Lower lobe of right lung (tissue), 2 donors: ENCODE measurements around the gene DNAJC24. TPM values are rescaled to one million over a fixed set of nuclear protein-coding genes. Genes with fewer than 3 reads are reported as not detected.
A peak's percentile ranks its signal among the peaks of the same experiment; 100 is the strongest.
"Not testable (repeated sequence)": the region's sequence is repeated elsewhere in the genome, so short reads cannot be mapped to it uniquely, and the experiment has no call there.

Experiments
- ATAC-seq, 2 donors: fragments of 200-7000 bp; cut with Tn5 transposase; one replicate each; pipeline ENCODE4 v1.9.1; 2020 to 2022; ENCODE audit warnings: mild to moderate bottlenecking in 2 of 2, moderate library complexity in 2 of 2
- DNase-seq: peaks from one replicate; pipeline ENCODE4 v3.0.0-alpha.2; 2020
- H3K27ac ChIP-seq: fragments of 200-600 bp; one replicate; pipeline ENCODE4 v1.8.0; 2022
- H3K27me3 ChIP-seq: fragments of 200-600 bp; one replicate; pipeline ENCODE4 v1.8.0; 2022; ENCODE audit warnings: low read depth
- H3K36me3 ChIP-seq: fragments of 200-600 bp; one replicate; pipeline ENCODE4 v1.8.0; 2022; ENCODE audit warnings: mild to moderate bottlenecking
- H3K4me1 ChIP-seq: fragments of 200-600 bp; one replicate; pipeline ENCODE4 v1.8.0; 2022
- H3K4me3 ChIP-seq: fragments of 200-600 bp; one replicate; pipeline ENCODE4 v1.8.0; 2022; ENCODE audit warnings: mild to moderate bottlenecking
- H3K9me3 ChIP-seq: fragments of 200-600 bp; one replicate; pipeline ENCODE4 v1.8.0; 2022
- intact Hi-C: fragments of 100-400 bp; cut with DNase I; formaldehyde crosslinking; loops from one replicate; pipeline ENCODE4 v1.11.0; 2022
- long read RNA-seq: library from polyadenylated mRNA; unstranded; transcript quantifications from one replicate; pipeline ENCODE4 v2.0.0, GENCODE V29; 2021
- total RNA-seq: library from RNA; stranded (reverse); fragmentation: NEBNext Ultra II Directional; extraction: Animal tissue kit (Norgen Biotek cat#: 25700); gene quantifications from one replicate; pipeline ENCODE4 v1.2.1, GENCODE V29; 2021
- TF ChIP-seq, protein P1 (sequence below): fragments of 200-600 bp; IDR thresholded peaks from one replicate; pipeline ENCODE4 v1.8.0; 2022; ENCODE audit warnings: antibody characterized with exemption, mild to moderate bottlenecking
- donor health status: DM: no; HTN: yes; CAD: no; lungs with severe emphysema.

The DNAJC24 gene, protein sequence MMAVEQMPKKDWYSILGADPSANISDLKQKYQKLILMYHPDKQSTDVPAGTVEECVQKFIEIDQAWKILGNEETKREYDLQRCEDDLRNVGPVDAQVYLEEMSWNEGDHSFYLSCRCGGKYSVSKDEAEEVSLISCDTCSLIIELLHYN
- 16.3 TPM for total RNA-seq
- long read RNA-seq, partial matches to known transcripts = 1 of 9 reads
- long read RNA-seq, other reads (novel, unspliced or antisense) = 6 of 9 reads

DNA sequence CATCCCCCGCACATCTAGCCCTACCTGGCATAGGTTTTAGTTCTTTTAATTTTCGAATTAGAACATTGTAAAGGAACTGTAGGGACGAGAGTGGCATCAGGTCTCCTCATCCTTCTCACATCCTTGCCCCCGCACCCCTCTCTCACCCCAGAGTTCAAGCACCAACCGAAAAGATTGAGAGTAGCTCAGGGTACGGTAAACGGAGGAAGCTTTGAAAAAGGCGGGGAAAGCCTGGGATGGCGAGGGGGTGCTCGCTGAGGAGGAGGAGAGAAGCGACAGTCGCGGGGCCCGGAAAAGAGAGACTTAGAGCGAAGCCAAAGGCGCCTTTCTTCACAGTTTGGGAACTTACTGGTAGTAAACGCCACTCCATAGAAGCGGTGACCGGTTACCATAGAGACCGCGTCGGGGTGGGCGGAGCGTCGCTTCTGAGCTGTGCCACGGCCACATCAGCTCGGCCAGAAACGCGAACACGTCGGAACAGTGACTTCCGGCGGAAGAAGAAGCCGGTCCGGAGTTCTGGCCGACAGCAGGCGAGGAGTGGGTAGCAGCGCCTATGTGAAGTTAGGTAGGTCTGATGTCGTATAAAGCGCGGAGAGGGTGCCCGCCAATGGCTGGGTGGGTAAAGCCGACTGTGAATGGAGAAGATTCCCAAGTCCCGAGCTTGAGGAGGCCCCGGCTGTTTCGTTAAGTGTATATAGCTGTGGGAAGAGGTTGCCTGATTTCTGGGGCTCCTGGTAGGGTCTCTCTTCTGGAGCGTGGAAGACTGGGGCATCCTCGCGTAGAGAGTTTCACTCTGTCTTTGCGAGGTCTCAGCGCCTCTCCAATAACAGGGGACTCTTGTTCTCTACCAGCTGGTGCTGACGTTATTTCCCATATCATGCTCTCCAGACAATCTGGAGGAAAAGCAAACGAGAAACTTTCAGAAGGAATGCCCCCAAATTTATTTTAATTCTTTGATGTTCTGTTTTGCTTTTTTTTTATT is at the start of gene DNAJC24, which contains the start of gene DCDC1:
DNAJC24 (plus strand) TSS at position 513 of the 982 bp plus-strand sequence. CDS start 889 bp downstream, outside the sequence.
DCDC1 (minus strand) TSS at position 392 of the 982 bp plus-strand sequence. CDS start 41,459 bp downstream, outside the sequence.
- H3K27me3 ChIP-seq = no peaks in the 10 kb centered on the region
- TF ChIP-seq, protein P1, sequence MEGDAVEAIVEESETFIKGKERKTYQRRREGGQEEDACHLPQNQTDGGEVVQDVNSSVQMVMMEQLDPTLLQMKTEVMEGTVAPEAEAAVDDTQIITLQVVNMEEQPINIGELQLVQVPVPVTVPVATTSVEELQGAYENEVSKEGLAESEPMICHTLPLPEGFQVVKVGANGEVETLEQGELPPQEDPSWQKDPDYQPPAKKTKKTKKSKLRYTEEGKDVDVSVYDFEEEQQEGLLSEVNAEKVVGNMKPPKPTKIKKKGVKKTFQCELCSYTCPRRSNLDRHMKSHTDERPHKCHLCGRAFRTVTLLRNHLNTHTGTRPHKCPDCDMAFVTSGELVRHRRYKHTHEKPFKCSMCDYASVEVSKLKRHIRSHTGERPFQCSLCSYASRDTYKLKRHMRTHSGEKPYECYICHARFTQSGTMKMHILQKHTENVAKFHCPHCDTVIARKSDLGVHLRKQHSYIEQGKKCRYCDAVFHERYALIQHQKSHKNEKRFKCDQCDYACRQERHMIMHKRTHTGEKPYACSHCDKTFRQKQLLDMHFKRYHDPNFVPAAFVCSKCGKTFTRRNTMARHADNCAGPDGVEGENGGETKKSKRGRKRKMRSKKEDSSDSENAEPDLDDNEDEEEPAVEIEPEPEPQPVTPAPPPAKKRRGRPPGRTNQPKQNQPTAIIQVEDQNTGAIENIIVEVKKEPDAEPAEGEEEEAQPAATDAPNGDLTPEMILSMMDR = no peak
- DNase-seq = peak; percentile 95
- no peaks in the 10 kb centered on the region for H3K9me3 ChIP-seq
- peaks cover 19% of the 10 kb centered on the region for H3K4me1 ChIP-seq
- ATAC-seq = peak; percentile 100
- no peaks in the 10 kb centered on the region for H3K36me3 ChIP-seq
- peak within 1 kb of the TSS; percentile 80 for H3K27ac ChIP-seq
- H3K4me3 ChIP-seq = peak within 1 kb of the TSS; percentile 88
- intact Hi-C loops = no loop called here

- intact Hi-C loops, H3K4me3 ChIP-seq, H3K27ac ChIP-seq, H3K9me3 ChIP-seq, DNase-seq, H3K27me3 ChIP-seq, H3K36me3 ChIP-seq, ATAC-seq, H3K4me1 ChIP-seq: not testable (repeated sequence)
Observed at GRCh38 chr11:31321494-31321893, 48.2 kb upstream of the DNAJC24 start.

- DNase-seq (no peak), ATAC-seq (no peak)
- intact Hi-C loops = no loop called here
- Histone ChIP-seq H3K36me3 (no peaks in the 10 kb centered on the region), H3K27me3 (no peaks in the 10 kb centered on the region), H3K9me3 (no peaks in the 10 kb centered on the region), H3K4me1 (no peaks in the 10 kb centered on the region), H3K27ac (no peak overlapping the region), H3K4me3 (no peak overlapping the region)
- TF ChIP-seq, protein P1 = no peak
Observed at GRCh38 chr11:31323145-31323544, 46.5 kb upstream of the DNAJC24 start.

DNA sequence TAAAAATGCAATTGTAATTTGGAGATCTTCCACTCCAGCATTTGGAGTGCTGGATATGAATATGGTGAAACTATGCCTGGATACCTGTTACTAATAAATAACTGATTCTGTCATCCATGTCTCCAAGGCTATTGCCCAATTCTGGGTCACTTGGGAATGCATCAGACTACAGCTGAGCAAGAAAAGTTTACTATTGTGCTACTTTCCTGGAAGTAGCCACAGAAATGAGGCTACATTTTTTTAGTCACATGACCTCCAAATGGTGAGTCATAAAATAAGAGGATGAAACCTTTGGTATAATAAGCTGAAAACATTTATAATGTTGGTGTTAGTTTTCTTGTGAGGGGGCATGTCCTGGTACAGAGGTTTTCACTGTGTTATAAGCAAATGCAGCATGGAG is 44.5 kb upstream of the DNAJC24 start:
- ATAC-seq (no peak), DNase-seq (no peak)
- intact Hi-C loops = no loop called here
- TF ChIP-seq, protein P1 = no peak
- H3K27ac ChIP-seq = no peak overlapping the region
- no peaks in the 10 kb centered on the region for H3K36me3 ChIP-seq
- H3K9me3 ChIP-seq = no peaks in the 10 kb centered on the region
- no peak overlapping the region for H3K4me3 ChIP-seq
- H3K27me3 ChIP-seq = no peaks in the 10 kb centered on the region
- H3K4me1 ChIP-seq = no peaks in the 10 kb centered on the region

DNA sequence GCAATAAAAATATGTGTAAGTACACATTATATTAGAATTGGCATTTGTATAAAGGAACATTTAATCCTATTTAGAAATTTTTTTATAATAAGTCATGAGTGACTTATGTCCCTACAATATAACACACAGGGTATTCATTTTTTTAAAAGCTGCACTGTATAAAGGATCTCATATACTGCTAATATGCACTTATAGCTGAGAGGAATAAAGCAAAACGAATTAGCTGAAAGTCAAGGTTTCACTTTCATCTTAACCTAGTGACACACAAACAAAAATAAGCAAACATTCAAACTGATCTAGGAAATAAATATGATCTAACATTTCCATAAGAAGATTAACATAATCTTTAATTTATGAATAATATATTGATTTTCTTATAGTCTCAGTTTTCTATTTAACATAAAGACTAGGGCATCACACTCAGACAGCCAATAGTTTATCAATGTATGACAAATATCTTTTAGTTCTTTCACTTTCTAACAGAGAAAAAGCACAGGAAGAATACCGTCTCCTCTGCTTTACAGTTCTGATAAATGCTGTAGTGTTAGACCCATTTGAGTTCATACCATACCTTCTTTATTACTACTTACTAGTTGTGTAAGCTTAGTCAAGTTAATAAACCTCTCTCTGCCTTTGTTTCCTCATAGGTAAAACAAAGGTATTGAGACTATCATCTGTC is 43.1 kb upstream of the DNAJC24 start:
- H3K36me3 ChIP-seq = no peaks in the 10 kb centered on the region
- H3K4me3 ChIP-seq = no peak overlapping the region
- TF ChIP-seq, protein P1 = no peak
- H3K27ac ChIP-seq = no peak overlapping the region
- H3K4me1 ChIP-seq = no peaks in the 10 kb centered on the region
- no peaks in the 10 kb centered on the region for H3K27me3 ChIP-seq
- intact Hi-C loops = no loop called here
- no peaks in the 10 kb centered on the region for H3K9me3 ChIP-seq
- DNase-seq (no peak), ATAC-seq (no peak)
